A549 treated with Hydrocortisone at 1 μM for 4 hours (cell line): Measurements from ENCODE around the gene CDADC1. TPM values are rescaled to one million over a fixed set of nuclear protein-coding genes. Genes with fewer than 3 reads are reported as not detected.

Experiments used
- total RNA-seq: library from RNA; stranded (reverse); fragments of 200-300 nt; extraction: Qiagen RNA extraction; gene quantifications from 5 replicates; pipeline ENCODE4 v1.2.3, GENCODE V29; 2022

CDADC1 gene
- 6.5 to 9.8 TPM (median 8.6 TPM) in 5 replicates for total RNA-seq

DNA sequence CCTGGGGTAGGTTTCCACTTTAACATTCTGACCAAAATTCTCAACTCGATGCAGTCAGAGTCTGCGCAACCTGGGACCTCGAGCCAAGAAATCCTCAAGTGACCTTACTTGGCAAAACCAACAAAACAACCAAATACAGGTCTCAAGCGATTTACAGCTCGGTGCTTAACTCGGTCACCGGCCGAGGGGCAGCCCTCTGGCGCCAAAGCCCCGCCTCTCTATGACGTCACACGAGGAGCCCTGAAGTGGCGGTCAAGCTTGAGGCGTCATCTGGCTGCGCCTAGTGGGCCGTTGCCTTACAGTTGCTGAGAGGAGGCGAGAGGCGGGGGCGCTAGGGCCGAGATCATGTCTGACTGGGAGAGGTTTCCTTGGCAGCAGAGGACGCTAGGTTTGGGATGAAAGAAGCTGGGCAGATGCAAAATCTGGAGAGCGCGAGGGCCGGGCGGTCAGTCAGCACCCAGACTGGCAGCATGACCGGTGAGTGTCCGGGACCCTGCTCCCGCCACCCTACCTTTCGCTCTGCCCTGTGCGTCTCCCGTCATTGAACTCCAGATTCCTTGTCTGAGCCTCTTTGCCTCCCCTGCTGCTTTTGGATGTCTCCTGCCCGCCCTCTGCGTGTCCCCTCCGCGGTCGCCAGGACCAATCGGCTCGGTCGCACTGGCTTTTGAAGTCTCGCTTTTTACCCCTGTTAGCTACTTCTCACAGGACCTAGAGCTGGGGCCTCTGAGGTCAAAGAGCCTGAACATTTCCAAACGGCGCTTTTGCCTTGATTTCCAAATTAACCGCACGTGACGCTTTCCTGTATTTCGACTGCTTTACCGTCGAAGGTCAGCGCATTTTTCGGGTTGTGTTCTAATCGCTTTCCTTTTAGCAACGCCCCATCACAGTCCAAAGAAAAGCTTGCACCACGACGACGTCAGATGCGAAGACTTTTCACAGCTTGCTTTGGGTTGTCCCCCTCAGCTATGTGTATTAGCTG is at the start of gene CDADC1:
TSS of gene CDADC1 (plus strand) at position 283 of the 979 bp plus-strand sequence. CDS start at position 396, 113 bp downstream.

DNA sequence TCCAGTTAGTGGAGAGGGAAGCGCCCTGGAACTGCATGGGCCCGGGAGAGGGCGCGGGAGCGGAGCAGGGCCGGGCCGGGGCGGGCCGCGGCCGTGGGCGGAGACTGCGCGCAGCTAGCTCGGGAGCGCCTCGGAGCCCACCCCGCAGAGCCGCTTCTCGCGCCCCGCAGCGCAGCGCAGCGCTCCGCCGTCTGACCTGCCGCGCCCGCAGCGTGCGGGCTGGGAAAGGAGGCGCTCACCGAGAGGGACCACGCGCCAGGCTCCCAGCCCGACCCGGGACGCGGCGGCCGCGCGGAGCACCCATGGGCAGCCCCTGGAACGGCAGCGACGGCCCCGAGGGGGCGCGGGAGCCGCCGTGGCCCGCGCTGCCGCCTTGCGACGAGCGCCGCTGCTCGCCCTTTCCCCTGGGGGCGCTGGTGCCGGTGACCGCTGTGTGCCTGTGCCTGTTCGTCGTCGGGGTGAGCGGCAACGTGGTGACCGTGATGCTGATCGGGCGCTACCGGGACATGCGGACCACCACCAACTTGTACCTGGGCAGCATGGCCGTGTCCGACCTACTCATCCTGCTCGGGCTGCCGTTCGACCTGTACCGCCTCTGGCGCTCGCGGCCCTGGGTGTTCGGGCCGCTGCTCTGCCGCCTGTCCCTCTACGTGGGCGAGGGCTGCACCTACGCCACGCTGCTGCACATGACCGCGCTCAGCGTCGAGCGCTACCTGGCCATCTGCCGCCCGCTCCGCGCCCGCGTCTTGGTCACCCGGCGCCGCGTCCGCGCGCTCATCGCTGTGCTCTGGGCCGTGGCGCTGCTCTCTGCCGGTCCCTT is 27.5 kb upstream of the CDADC1 start, which contains the start of gene MLNR:
TSS of gene MLNR (plus strand) at position 303 of the 820 bp plus-strand sequence. CDS start at position 303, 0 bp downstream.

Other genes starting within 250 kb of the CDADC1 start
- gene MLNR, start 27.6 kb upstream of the CDADC1 start, total RNA-seq: 0.32 to 0.85 TPM (median 0.51 TPM) in 5 replicates
- gene CAB39L, start 196.1 kb downstream of the CDADC1 start, total RNA-seq: 1.5 to 2.8 TPM (median 1.9 TPM) in 5 replicates
- gene SETDB2, start 196.3 kb downstream of the CDADC1 start, total RNA-seq: 1.8 to 2.5 TPM (median 2.0 TPM) in 5 replicates
- 5.5 to 6.5 TPM (median 6.2 TPM) in 5 replicates for gene PHF11, start 248.0 kb downstream of the CDADC1 start, total RNA-seq